HepG2 (cell line): ENCODE measurements around the gene TPST1. TPM values are rescaled to one million over a fixed set of nuclear protein-coding genes. Genes with fewer than 3 reads are reported as not detected.

Experiments
- AHDC1 ChIP-seq: sonication (generic); formaldehyde crosslinking; IDR thresholded peaks from 2 replicates; pipeline ENCODE4 v1.5.1; 2020; ENCODE audit warnings: mild to moderate bottlenecking, missing genetic modification reagents, borderline replicate concordance
- ETV6 ChIP-seq: sonication (generic); formaldehyde crosslinking; conservative IDR thresholded peaks from 2 replicates; pipeline ENCODE4 v1.4.0; 2020; ENCODE audit warnings: missing genetic modification reagents
- HNF1B ChIP-seq: sonication (generic); formaldehyde crosslinking; IDR thresholded peaks from 2 replicates; pipeline ENCODE4 v1.5.1; 2020; ENCODE audit warnings: mild to moderate bottlenecking, moderate library complexity, missing genetic modification reagents
- IRF1 ChIP-seq: sonication (generic); formaldehyde crosslinking; IDR thresholded peaks from 2 replicates; pipeline ENCODE4 v1.4.0; 2020; ENCODE audit warnings: low read depth, mild to moderate bottlenecking, missing genetic modification reagents
- NFKBIZ ChIP-seq: IDR thresholded peaks from 2 replicates; pipeline ENCODE4 v1.6.1; 2018; ENCODE audit warnings: missing genetic modification reagents, missing compliant biosample characterization
- NFYC ChIP-seq: IDR thresholded peaks from 2 replicates; pipeline ENCODE4 v1.6.1; 2016; ENCODE audit warnings: missing genetic modification reagents, missing compliant biosample characterization
- NR2F2 ChIP-seq: IDR thresholded peaks from 2 replicates; pipeline ENCODE4 v1.6.1; 2012; ENCODE audit warnings: low read depth, inconsistent platforms, borderline replicate concordance
- RXRA ChIP-seq: sonication (generic); formaldehyde crosslinking; IDR thresholded peaks from 2 replicates; pipeline ENCODE4 v1.5.1; 2020; ENCODE audit warnings: missing genetic modification reagents
- TCF12 ChIP-seq, 2 experiments: fragments of 450-650 bp in 1 of 2; sonication (generic) in 1 of 2; formaldehyde crosslinking in 1 of 2; IDR thresholded peaks; 2 replicates each; pipeline versions ENCODE4 v1.6.1 to v1.8.0; 2017 to 2022; ENCODE audit warnings: antibody characterized with exemption in 1 of 2, mild to moderate bottlenecking in 1 of 2, missing genetic modification reagents in 1 of 2, moderate library complexity in 1 of 2
- YEATS4 ChIP-seq: sonication (generic); formaldehyde crosslinking; IDR thresholded peaks from 2 replicates; pipeline ENCODE4 v1.4.0; 2020; ENCODE audit warnings: missing genetic modification reagents, borderline replicate concordance
- ZNF350 ChIP-seq: sonication (generic); formaldehyde crosslinking; IDR thresholded peaks from 2 replicates; pipeline ENCODE4 v1.4.0; 2020; ENCODE audit warnings: mild to moderate bottlenecking, low read depth, missing genetic modification reagents, borderline replicate concordance
- ZNF431 ChIP-seq: sonication (generic); formaldehyde crosslinking; IDR thresholded peaks from 2 replicates; pipeline ENCODE4 v1.9.0; 2022; ENCODE audit warnings: missing genetic modification reagents, low read depth, mild to moderate bottlenecking, borderline replicate concordance
- ZNF567 ChIP-seq: sonication (generic); formaldehyde crosslinking; IDR thresholded peaks from 2 replicates; pipeline ENCODE4 v1.8.1; 2023; ENCODE audit warnings: mild to moderate bottlenecking, missing genetic modification reagents, borderline replicate concordance
- ZNF589 ChIP-seq: sonication (generic); formaldehyde crosslinking; conservative IDR thresholded peaks from 2 replicates; pipeline ENCODE4 v1.8.0; 2022; ENCODE audit warnings: mild to moderate bottlenecking, moderate library complexity, missing genetic modification reagents
- ZNF687 ChIP-seq: sonication (generic); formaldehyde crosslinking; IDR thresholded peaks from 2 replicates; pipeline ENCODE4 v1.5.1; 2020; ENCODE audit warnings: mild to moderate bottlenecking, missing genetic modification reagents, moderate library complexity
- ZNF720 ChIP-seq: sonication (generic); formaldehyde crosslinking; IDR thresholded peaks from 2 replicates; pipeline ENCODE4 v1.4.0; 2020; ENCODE audit warnings: missing genetic modification reagents
- ZNF878 ChIP-seq: sonication (generic); formaldehyde crosslinking; IDR thresholded peaks from 2 replicates; pipeline ENCODE4 v1.8.1; 2023; ENCODE audit warnings: mild to moderate bottlenecking, missing genetic modification reagents, moderate library complexity
- polyA plus RNA-seq, 8 experiments: library from polyadenylated mRNA; depleted of rRNA in 3 of 8; stranded (reverse) in 7 of 8; unstranded in 1 of 8; fragments of >200 nt; fragmentation: Illumina TruSeq in 4 of 8; extraction: Trizol in 4 of 8; gene quantifications; 2 replicates each; pipeline versions ENCODE4 v1.2.1 to v1.2.3, GENCODE V29; 2011 to 2016; ENCODE audit warnings: low read depth in 4 of 8, missing spikeins in 1 of 8, mixed read lengths in 1 of 8; ENCODE audit not compliant: insufficient read depth in 1 of 8
- total RNA-seq, 5 experiments: library from RNA; depleted of rRNA; stranded (reverse); fragments of >200 nt; fragmentation: Illumina TruSeq; extraction: Trizol; gene quantifications; 2 replicates each; pipeline ENCODE4 v1.2.3, GENCODE V29; 2016; ENCODE audit warnings: low read depth in 1 of 5

The TPST1 gene
- total and polyA plus RNA-seq, 2 of the 13 experiments (the other 11 are each of a cell fraction or from before 2014, with no cell fraction given) = 24.3 to 34.1 TPM

- no peak for TF ChIP-seq IRF1 (CRISPR knock-in tag)
- peak; percentile 94 for TF ChIP-seq AHDC1 (CRISPR knock-in tag)
- no peak for TF ChIP-seq NR2F2
- TF ChIP-seq TCF12 (IDR thresholded peaks at IDR 0.05) = no peak
- TF ChIP-seq TCF12 (CRISPR knock-in tag; IDR thresholded peaks at IDR 0.05) = no peak
- no peak for TF ChIP-seq ZNF431 (CRISPR knock-in tag)
- TF ChIP-seq ZNF687 (CRISPR knock-in tag) = peak; percentile 75
- 0 out of 2 replicates have a peak, but pooled peaks have one; percentile 53 for TF ChIP-seq NFKBIZ (CRISPR knock-in tag)
- peak; percentile 57; the same call in 1 of the 2 replicates for TF ChIP-seq RXRA
- no peak for TF ChIP-seq ZNF720 (CRISPR knock-in tag)
- TF ChIP-seq ZNF878 (CRISPR knock-in tag) = peak; percentile 76; the same call in 1 of the 2 replicates
- TF ChIP-seq HNF1B (CRISPR knock-in tag) = no peak
- TF ChIP-seq ETV6 = no peak
- TF ChIP-seq ZNF567 (CRISPR knock-in tag) = no peak
- no peak for TF ChIP-seq NFYC (CRISPR knock-in tag)
- peak; percentile 62; the same call in 1 of the 2 replicates for TF ChIP-seq ZNF350
- TF ChIP-seq ZNF589 (CRISPR knock-in tag) = no peak
- no peak for TF ChIP-seq YEATS4 (CRISPR knock-in tag)
Measured at GRCh38 chr7:66307591-66308215, 102.6 kb downstream of the TPST1 start (continued).
